ENCODE data around the gene SMAD1.
A peak's percentile ranks its signal among the peaks of the same experiment; 100 is the strongest.

SMAD1 gene

GRCh38 chr4:145553375-145553774 is 71.7 kb downstream of the SMAD1 start:
- H3K9me3 Mint-ChIP-seq = no peaks in the 10 kb centered on the region
- TF ChIP-seq, protein P1, sequence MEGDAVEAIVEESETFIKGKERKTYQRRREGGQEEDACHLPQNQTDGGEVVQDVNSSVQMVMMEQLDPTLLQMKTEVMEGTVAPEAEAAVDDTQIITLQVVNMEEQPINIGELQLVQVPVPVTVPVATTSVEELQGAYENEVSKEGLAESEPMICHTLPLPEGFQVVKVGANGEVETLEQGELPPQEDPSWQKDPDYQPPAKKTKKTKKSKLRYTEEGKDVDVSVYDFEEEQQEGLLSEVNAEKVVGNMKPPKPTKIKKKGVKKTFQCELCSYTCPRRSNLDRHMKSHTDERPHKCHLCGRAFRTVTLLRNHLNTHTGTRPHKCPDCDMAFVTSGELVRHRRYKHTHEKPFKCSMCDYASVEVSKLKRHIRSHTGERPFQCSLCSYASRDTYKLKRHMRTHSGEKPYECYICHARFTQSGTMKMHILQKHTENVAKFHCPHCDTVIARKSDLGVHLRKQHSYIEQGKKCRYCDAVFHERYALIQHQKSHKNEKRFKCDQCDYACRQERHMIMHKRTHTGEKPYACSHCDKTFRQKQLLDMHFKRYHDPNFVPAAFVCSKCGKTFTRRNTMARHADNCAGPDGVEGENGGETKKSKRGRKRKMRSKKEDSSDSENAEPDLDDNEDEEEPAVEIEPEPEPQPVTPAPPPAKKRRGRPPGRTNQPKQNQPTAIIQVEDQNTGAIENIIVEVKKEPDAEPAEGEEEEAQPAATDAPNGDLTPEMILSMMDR (IDR thresholded peaks at IDR 0.05; ENCODE audit: unreplicated experiment in 3 of 3) = no peak
- peaks cover 75% of the 10 kb centered on the region for H3K36me3 Mint-ChIP-seq (ENCODE audit: low read depth)
- H3K4me3 Mint-ChIP-seq = no peak overlapping the region
- no peak overlapping the region for H3K27ac Mint-ChIP-seq
- H3K4me1 Mint-ChIP-seq = peaks cover 19% of the 10 kb centered on the region
- H3K27me3 Mint-ChIP-seq (ENCODE audit: low read depth) = no peaks in the 10 kb centered on the region

- H3K36me3 Mint-ChIP-seq (ENCODE audit: low read depth) = peaks cover 76% of the 10 kb centered on the region
- H3K27ac Mint-ChIP-seq = peak overlapping the region; percentile 37 to 52 (median 44)
- TF ChIP-seq, protein P1 (IDR thresholded peaks at IDR 0.05; ENCODE audit: unreplicated experiment in 3 of 3) = no peak
- H3K9me3 Mint-ChIP-seq = no peaks in the 10 kb centered on the region
- H3K4me1 Mint-ChIP-seq = peaks cover 15% of the 10 kb centered on the region
- no peak overlapping the region for H3K4me3 Mint-ChIP-seq
- no peaks in the 10 kb centered on the region for H3K27me3 Mint-ChIP-seq (ENCODE audit: low read depth)
Observed at GRCh38 chr4:145554691-145555090, 73.0 kb downstream of the SMAD1 start.

GRCh38 chr4:145557720-145558119 is 76.1 kb downstream of the SMAD1 start:
- no peak overlapping the region for H3K27ac Mint-ChIP-seq
- no peak overlapping the region for H3K4me3 Mint-ChIP-seq
- H3K4me1 Mint-ChIP-seq = peaks cover 4% of the 10 kb centered on the region
- no peaks in the 10 kb centered on the region for H3K27me3 Mint-ChIP-seq (ENCODE audit: low read depth)
- TF ChIP-seq, protein P1 (IDR thresholded peaks at IDR 0.05; ENCODE audit: unreplicated experiment in 3 of 3) = peak; percentile 67 to 85 (median 75)
- peaks cover 75% of the 10 kb centered on the region for H3K36me3 Mint-ChIP-seq (ENCODE audit: low read depth)
- peaks cover 5% of the 10 kb centered on the region for H3K9me3 Mint-ChIP-seq

DNA sequence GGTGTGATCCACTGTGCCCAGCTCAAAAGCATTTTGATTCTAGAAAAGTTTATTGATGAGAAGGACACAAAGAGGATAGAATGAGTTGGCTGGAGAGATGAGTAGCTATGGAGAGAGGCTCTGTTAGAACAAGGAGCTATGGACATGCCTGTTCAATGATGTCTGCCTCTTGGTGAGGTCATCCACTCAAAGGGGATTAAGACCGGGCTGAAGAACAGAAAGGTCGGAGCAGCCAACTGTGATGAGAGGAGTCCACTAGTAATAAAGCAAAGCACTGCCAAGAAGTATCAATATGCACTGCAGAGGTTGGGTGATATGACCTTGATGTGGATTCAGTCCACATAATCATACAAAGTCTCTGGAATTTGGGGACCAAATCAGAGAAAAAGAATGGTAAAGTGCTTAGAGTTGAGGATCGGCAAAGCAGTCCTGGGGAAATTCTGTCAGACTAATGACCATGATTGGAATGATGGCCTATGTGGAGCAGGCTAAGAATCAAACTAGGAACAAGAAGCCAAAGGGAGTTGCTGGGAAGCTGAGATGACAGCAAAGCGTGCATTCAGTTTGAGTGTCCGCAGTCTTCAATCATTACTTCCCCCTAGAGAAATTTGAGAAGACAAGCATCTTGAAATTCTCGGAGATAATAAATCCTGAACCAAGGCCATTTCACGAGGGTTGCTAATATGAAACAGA is 81.8 kb downstream of the SMAD1 start:
- Mint-ChIP-seq H3K27me3 (ENCODE audit: low read depth) (peaks cover 5% of the 10 kb centered on the region), H3K9me3 (peaks cover 40% of the 10 kb centered on the region), H3K4me1 (no peaks in the 10 kb centered on the region), H3K27ac (no peak overlapping the region), H3K36me3 (ENCODE audit: low read depth) (peaks cover 46% of the 10 kb centered on the region), H3K4me3 (no peak overlapping the region)
- TF ChIP-seq, protein P1 (IDR thresholded peaks at IDR 0.05; ENCODE audit: unreplicated experiment in 3 of 3) = no peak

DNA sequence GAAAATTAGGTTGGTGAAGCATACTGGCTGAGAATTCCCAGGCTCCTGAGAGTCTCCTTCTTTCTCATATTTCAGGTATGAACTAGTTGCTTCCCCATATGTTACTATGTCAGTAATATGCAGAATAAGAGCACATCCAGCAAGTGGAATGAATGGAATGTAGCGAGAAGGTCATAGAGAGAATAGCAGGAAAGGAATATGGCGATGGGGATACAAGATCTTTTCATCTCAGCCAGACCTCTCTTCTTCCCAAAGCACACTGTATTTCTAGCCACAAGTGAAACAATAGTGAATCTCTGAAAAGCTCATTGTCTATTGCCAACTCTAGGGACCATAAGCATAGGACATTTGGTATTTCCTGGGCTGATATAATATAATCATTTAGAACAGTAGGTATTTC is 82.9 kb downstream of the SMAD1 start:
- TF ChIP-seq, protein P1 (IDR thresholded peaks at IDR 0.05; ENCODE audit: unreplicated experiment in 3 of 3) = no peak
- H3K9me3 Mint-ChIP-seq = peaks cover 49% of the 10 kb centered on the region
- no peaks in the 10 kb centered on the region for H3K4me1 Mint-ChIP-seq
- no peak overlapping the region for H3K4me3 Mint-ChIP-seq
- H3K27ac Mint-ChIP-seq = no peak overlapping the region
- peaks cover 5% of the 10 kb centered on the region for H3K27me3 Mint-ChIP-seq (ENCODE audit: low read depth)
- H3K36me3 Mint-ChIP-seq (ENCODE audit: low read depth) = peaks cover 37% of the 10 kb centered on the region

- Mint-ChIP-seq H3K27me3 (ENCODE audit: low read depth) (peaks cover 5% of the 10 kb centered on the region), H3K36me3 (ENCODE audit: low read depth) (peaks cover 29% of the 10 kb centered on the region), H3K27ac (no peak overlapping the region), H3K9me3 (peaks cover 54% of the 10 kb centered on the region), H3K4me1 (no peaks in the 10 kb centered on the region), H3K4me3 (no peak overlapping the region)
- TF ChIP-seq, protein P1 (IDR thresholded peaks at IDR 0.05; ENCODE audit: unreplicated experiment in 3 of 3) = no peak
Observed at GRCh38 chr4:145565328-145565727, 83.7 kb downstream of the SMAD1 start.
